H1 (cell line): ENCODE data around the gene ACMSD. TPM values are rescaled to one million over a fixed set of nuclear protein-coding genes. Genes with fewer than 3 reads are reported as not detected.

ENCODE experiments used
- CTCF ChIA-PET: fragments of 300-600 bp; sonication (Branson Sonifier 250); formaldehyde crosslinking; loops from one replicate; lab custom pipeline; 2021; ENCODE audit not compliant: partially characterized antibody; lab: Charles Lee
- POLR2A ChIA-PET: fragments of 300-600 bp; sonication (Branson Sonifier 250); formaldehyde crosslinking; loops from one replicate; lab custom pipeline; 2021; ENCODE audit warnings: inconsistent platforms; ENCODE audit not compliant: partially characterized antibody; lab: Charles Lee
- DNase-seq, 2 experiments: peaks; one replicate each; pipeline versions ENCODE4 v3.0.0 to v3.0.0-alpha.2; 2010 to 2022; ENCODE audit warnings: low spot score in 2 of 2, low read depth in 1 of 2, mixed read lengths in 1 of 2
- FAIRE-seq: peaks from 2 replicates; lab custom pipeline; 2011; peaks lifted over from hg19 to GRCh38; lab: Jason Lieb, UNC
- H2AFZ ChIP-seq: 2 replicates; pipeline ENCODE4 v1.8.1; 2012; ENCODE audit warnings: low read length, inconsistent platforms
- H2AK5ac ChIP-seq: 2 replicates; pipeline ENCODE4 v1.6.1; 2013; ENCODE audit warnings: low read depth, low read length
- H2BK120ac ChIP-seq: replicated peaks from 2 replicates; pipeline ENCODE3; 2013; ENCODE audit warnings: low read depth, low read length, inconsistent platforms
- H2BK12ac ChIP-seq: 2 replicates; pipeline ENCODE4 v1.6.1; 2013; ENCODE audit warnings: low read depth, low read length
- H2BK15ac ChIP-seq: 2 replicates; pipeline ENCODE4 v1.6.1; 2013; ENCODE audit warnings: low read length
- H2BK20ac ChIP-seq: 2 replicates; pipeline ENCODE4 v1.6.1; 2013; ENCODE audit warnings: low read length
- H2BK5ac ChIP-seq: 2 replicates; pipeline ENCODE4 v1.6.1; 2013; ENCODE audit warnings: low read depth, low read length
- H3K14ac ChIP-seq: 2 replicates; pipeline ENCODE4 v1.6.1; 2013; ENCODE audit warnings: inconsistent platforms; ENCODE audit not compliant: insufficient read length
- H3K18ac ChIP-seq: 2 replicates; pipeline ENCODE4 v1.6.1; 2013; ENCODE audit warnings: low read length; ENCODE audit errors: extremely low read depth
- H3K23ac ChIP-seq: 2 replicates; pipeline ENCODE4 v1.6.1; 2013; ENCODE audit warnings: inconsistent platforms; ENCODE audit not compliant: insufficient read length
- H3K23me2 ChIP-seq: 2 replicates; pipeline ENCODE4 v1.6.1; 2013; ENCODE audit warnings: low read depth, low read length
- H3K27ac ChIP-seq: 2 replicates; pipeline ENCODE4 v1.6.1; 2011; ENCODE audit warnings: low read depth, low read length, inconsistent platforms
- H3K27me3 ChIP-seq, 4 experiments: replicated peaks in 1 of 4; 1 replicate in 1 of 4; 2 replicates in 3 of 4; pipeline versions ENCODE4 v1.6.1 to v1.8.1; 2011 to 2013; ENCODE audit warnings: low read length in 3 of 4, mild to moderate bottlenecking in 3 of 4, inconsistent platforms in 2 of 4, mixed read lengths in 2 of 4, moderate library complexity in 1 of 4; ENCODE audit not compliant: control insufficient read depth in 3 of 4, insufficient read depth in 3 of 4; ENCODE audit errors: extremely low read depth in 1 of 4
- H3K36me3 ChIP-seq, 4 experiments: 2 replicates each; pipeline versions ENCODE4 v1.6.1 to v1.8.1; 2011 to 2013; ENCODE audit warnings: mild to moderate bottlenecking in 4 of 4, low read length in 3 of 4, moderate library complexity in 2 of 4, control low read depth in 1 of 4, inconsistent platforms in 1 of 4; ENCODE audit not compliant: insufficient read depth in 4 of 4, control insufficient read depth in 2 of 4
- H3K4ac ChIP-seq: replicated peaks from 2 replicates; pipeline ENCODE3; 2013; ENCODE audit warnings: low read length, low read depth, mixed read lengths, inconsistent platforms; ENCODE audit not compliant: insufficient read length
- H3K4me1 ChIP-seq, 4 experiments: replicated peaks in 1 of 4; 1 replicate in 1 of 4; 2 replicates in 3 of 4; pipeline versions ENCODE4 v1.6.1 to v1.8.1; 2011 to 2013; ENCODE audit warnings: low read length in 3 of 4, inconsistent platforms in 2 of 4, mixed read lengths in 1 of 4; ENCODE audit not compliant: insufficient read depth in 4 of 4, control insufficient read depth in 3 of 4
- H3K4me2 ChIP-seq, 2 experiments: 2 replicates each; pipeline versions ENCODE4 v1.6.1 to v1.8.1; 2011 to 2013; ENCODE audit warnings: low read depth in 2 of 2, low read length in 2 of 2, control low read depth in 1 of 2, inconsistent platforms in 1 of 2, mild to moderate bottlenecking in 1 of 2; ENCODE audit not compliant: insufficient read depth in 1 of 2
- H3K4me3 ChIP-seq, 4 experiments: fragments of 200-600, 300-600 bp in 1 of 4; sonication (generic), shearing (Covaris generic), sonication (Bioruptor Twin) in 1 of 4; 2 replicates each; pipeline versions ENCODE4 v1.5.1 to v1.8.1; 2011 to 2016; ENCODE audit warnings: low read length in 4 of 4, low read depth in 3 of 4, control low read depth in 2 of 4, inconsistent platforms in 2 of 4, mild to moderate bottlenecking in 2 of 4, mixed read lengths in 1 of 4, moderate library complexity in 1 of 4; ENCODE audit not compliant: insufficient read depth in 2 of 4; ENCODE audit errors: extremely low read depth in 1 of 4
- H3K56ac ChIP-seq: replicated peaks from 2 replicates; pipeline ENCODE3; 2013; ENCODE audit warnings: low read depth, mild to moderate bottlenecking, mixed read lengths, low read length, inconsistent platforms; ENCODE audit not compliant: insufficient read length
- H3K79me1 ChIP-seq: 2 replicates; pipeline ENCODE4 v1.6.1; 2013; ENCODE audit warnings: low read depth, low read length, control low read depth
- H3K79me2 ChIP-seq, 2 experiments: 2 replicates each; pipeline versions ENCODE4 v1.6.1 to v1.8.1; 2012 to 2013; ENCODE audit warnings: low read length in 2 of 2, mild to moderate bottlenecking in 2 of 2, inconsistent platforms in 1 of 2; ENCODE audit not compliant: insufficient read depth in 2 of 2, control insufficient read depth in 1 of 2
- H3K9ac ChIP-seq, 4 experiments: replicated peaks in 1 of 4; 1 replicate in 1 of 4; 2 replicates in 3 of 4; pipeline versions ENCODE4 v1.6.1 to v1.8.1; 2011 to 2013; ENCODE audit warnings: low read depth in 3 of 4, low read length in 3 of 4, control low read depth in 2 of 4, mild to moderate bottlenecking in 2 of 4, moderate library complexity in 2 of 4, inconsistent platforms in 1 of 4; ENCODE audit errors: extremely low read depth in 1 of 4
- H3K9me3 ChIP-seq, 2 experiments: 2 replicates each; pipeline versions ENCODE4 v1.6.1 to v1.8.1; 2012 to 2013; ENCODE audit warnings: mild to moderate bottlenecking in 2 of 2, moderate library complexity in 2 of 2, control low read depth in 1 of 2, inconsistent platforms in 1 of 2, low read depth in 1 of 2, low read length in 1 of 2, mixed read lengths in 1 of 2; ENCODE audit not compliant: insufficient read depth in 2 of 2
- H4K20me1 ChIP-seq, 2 experiments: replicated peaks in 1 of 2; 2 replicates each; pipeline versions ENCODE3 to v1.8.1; 2011 to 2013; ENCODE audit warnings: inconsistent platforms in 2 of 2, low read length in 2 of 2, mild to moderate bottlenecking in 1 of 2; ENCODE audit not compliant: insufficient read depth in 2 of 2, control insufficient read depth in 1 of 2
- H4K5ac ChIP-seq: 2 replicates; pipeline ENCODE4 v1.6.1; 2013; ENCODE audit warnings: low read length, low read depth, mixed read lengths, inconsistent platforms; ENCODE audit not compliant: insufficient read length
- H4K8ac ChIP-seq: 2 replicates; pipeline ENCODE4 v1.8.0; 2013; ENCODE audit warnings: mild to moderate bottlenecking, moderate library complexity, low read length, inconsistent platforms; ENCODE audit not compliant: insufficient read depth; ENCODE audit errors: extremely low read depth
- H4K91ac ChIP-seq: replicated peaks from 2 replicates; pipeline ENCODE3; 2013; ENCODE audit warnings: low read length, mixed read lengths, inconsistent platforms; ENCODE audit not compliant: insufficient read length
- JUND ChIP-seq: IDR thresholded peaks from 2 replicates; pipeline ENCODE4 v1.6.1; 2011; ENCODE audit warnings: mild to moderate bottlenecking, improper control_type of control experiment, low read length
- RBBP5 ChIP-seq: IDR thresholded peaks from 2 replicates; pipeline ENCODE4 v1.7.1; 2012; ENCODE audit warnings: low read depth, mild to moderate bottlenecking, inconsistent platforms, low read length, moderate library complexity, borderline replicate concordance
- SIN3A ChIP-seq, 2 experiments: IDR thresholded peaks in 1 of 2; conservative IDR thresholded peaks in 1 of 2; 2 replicates each; pipeline ENCODE4 v1.6.1; 2011 to 2012; ENCODE audit warnings: low read length in 2 of 2, improper control_type of control experiment in 1 of 2, low read depth in 1 of 2, mild to moderate bottlenecking in 1 of 2
- SIRT6 ChIP-seq: IDR thresholded peaks from one replicate; pipeline ENCODE4 v1.7.1; 2012; ENCODE audit warnings: low read length, inconsistent platforms
- TBP ChIP-seq: IDR thresholded peaks from 2 replicates; pipeline ENCODE4 v1.6.1; 2011; ENCODE audit warnings: low read depth, low read length, improper control_type of control experiment
- polyA plus RNA-seq, 7 experiments: library from polyadenylated mRNA; depleted of rRNA in 3 of 7; stranded (reverse) in 5 of 7; unstranded in 2 of 7; fragments of >200 nt in 5 of 7; fragments of 200-250 nt in 2 of 7; gene quantifications; 1 replicate in 5 of 7; 2 replicates in 1 of 7; 4 replicates in 1 of 7; pipeline versions ENCODE4 v1.2.1 to v1.2.3, GENCODE V29; 2011 to 2013; ENCODE audit warnings: missing spikeins in 2 of 7, mixed read lengths in 2 of 7
- total RNA-seq: library from RNA; stranded (reverse); fragmentation: NEBNext Ultra II Directional; extraction: Animal tissue kit (Norgen Biotek cat#: 25700); gene quantifications from 2 replicates; pipeline ENCODE4 v1.2.1, GENCODE V29; 2021
- TF ChIP-seq, protein P1 (sequence below), 3 experiments: IDR thresholded peaks; 1 replicate in 2 of 3; 2 replicates in 1 of 3; pipeline versions ENCODE4 v1.5.1 to v1.6.1; 2011; ENCODE audit warnings: low read length in 3 of 3, mild to moderate bottlenecking in 3 of 3, inconsistent platforms in 2 of 3, low read depth in 1 of 3, moderate library complexity in 1 of 3; ENCODE audit not compliant: insufficient read depth in 1 of 3; ENCODE audit errors: control extremely low read depth in 1 of 3

Gene ACMSD
- total and polyA plus RNA-seq, 2 of the 8 experiments (the other 6 are each of a cell fraction or from before 2014, with no cell fraction given): not detected

DNA sequence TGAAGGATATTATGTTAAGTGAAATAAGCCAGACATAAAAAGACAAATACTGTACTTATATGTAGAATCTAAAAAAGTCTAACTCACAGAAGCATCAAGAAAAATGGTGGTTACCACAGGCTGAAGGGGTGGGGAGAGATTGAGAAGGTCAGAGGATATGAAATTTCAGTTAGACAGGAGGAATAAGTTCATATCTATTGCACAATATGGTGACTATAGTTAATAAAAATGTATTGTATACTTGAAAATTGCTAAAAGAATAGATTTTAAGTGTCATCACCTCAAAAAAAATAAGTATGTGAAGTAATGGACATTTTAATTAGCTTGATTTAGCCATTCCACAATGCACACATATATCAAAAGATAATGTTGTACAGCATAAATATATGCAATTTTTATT is 19.8 kb downstream of the ACMSD start:
- CTCF ChIA-PET: interaction anchor here (0.6 to 1.6 kb wide), 2 partner anchors 68 to 343 kb away, joined by 3 read pairs; no protein-coding TSS in a partner anchor

More for the DNA sequence above, 19.8 kb downstream of the ACMSD start:
- POLR2A ChIA-PET: no interaction called here
- H4K5ac ChIP-seq: no peak overlapping the region
- no peak overlapping the region for H3K4ac ChIP-seq
- no peak overlapping the region for H3K27ac ChIP-seq
- H2BK12ac ChIP-seq: no peak overlapping the region
- no peak for TF ChIP-seq RBBP5
- no peak for TF ChIP-seq SIRT6
- TF ChIP-seq SIN3A (conservative IDR thresholded peaks at IDR 0.05 in 1 of 2, IDR thresholded peaks at IDR 0.05 in 1 of 2; ENCODE audit: low read depth in 1 of 2, low read length in 2 of 2): no peak
- TF ChIP-seq TBP: no peak
- TF ChIP-seq JUND: no peak
- TF ChIP-seq, protein P1, sequence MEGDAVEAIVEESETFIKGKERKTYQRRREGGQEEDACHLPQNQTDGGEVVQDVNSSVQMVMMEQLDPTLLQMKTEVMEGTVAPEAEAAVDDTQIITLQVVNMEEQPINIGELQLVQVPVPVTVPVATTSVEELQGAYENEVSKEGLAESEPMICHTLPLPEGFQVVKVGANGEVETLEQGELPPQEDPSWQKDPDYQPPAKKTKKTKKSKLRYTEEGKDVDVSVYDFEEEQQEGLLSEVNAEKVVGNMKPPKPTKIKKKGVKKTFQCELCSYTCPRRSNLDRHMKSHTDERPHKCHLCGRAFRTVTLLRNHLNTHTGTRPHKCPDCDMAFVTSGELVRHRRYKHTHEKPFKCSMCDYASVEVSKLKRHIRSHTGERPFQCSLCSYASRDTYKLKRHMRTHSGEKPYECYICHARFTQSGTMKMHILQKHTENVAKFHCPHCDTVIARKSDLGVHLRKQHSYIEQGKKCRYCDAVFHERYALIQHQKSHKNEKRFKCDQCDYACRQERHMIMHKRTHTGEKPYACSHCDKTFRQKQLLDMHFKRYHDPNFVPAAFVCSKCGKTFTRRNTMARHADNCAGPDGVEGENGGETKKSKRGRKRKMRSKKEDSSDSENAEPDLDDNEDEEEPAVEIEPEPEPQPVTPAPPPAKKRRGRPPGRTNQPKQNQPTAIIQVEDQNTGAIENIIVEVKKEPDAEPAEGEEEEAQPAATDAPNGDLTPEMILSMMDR (IDR thresholded peaks at IDR 0.05; ENCODE audit: control extremely low read depth in 1 of 3, insufficient read depth in 1 of 3, low read depth in 1 of 3, low read length in 3 of 3): no peak
- TF ChIP-seq, all 59 proteins: peak for 0
- no peak overlapping the region for H3K23ac ChIP-seq
- no peak overlapping the region for H4K91ac ChIP-seq
- no peak overlapping the region for H2BK5ac ChIP-seq
- H2BK15ac ChIP-seq: no peak overlapping the region
- H3K79me2 ChIP-seq: no peaks in the 10 kb centered on the region
- no peak overlapping the region for H2AK5ac ChIP-seq
- no peaks in the 10 kb centered on the region for H3K23me2 ChIP-seq
- DNase-seq (no peak), FAIRE-seq (no peak)
- no peak overlapping the region for H3K9ac ChIP-seq
- H3K56ac ChIP-seq: no peak overlapping the region
- no peaks in the 10 kb centered on the region for H3K36me3 ChIP-seq
- H2BK120ac ChIP-seq: no peak overlapping the region
- no peaks in the 10 kb centered on the region for H3K79me1 ChIP-seq
- H2AFZ ChIP-seq: no peak overlapping the region
- H3K4me1 ChIP-seq: no peaks in the 10 kb centered on the region
- no peak overlapping the region for H3K4me2 ChIP-seq
- H3K4me3 ChIP-seq: no peak overlapping the region
- no peak overlapping the region for H3K14ac ChIP-seq
- no peaks in the 10 kb centered on the region for H3K27me3 ChIP-seq
- no peak overlapping the region for H4K8ac ChIP-seq
- H3K18ac ChIP-seq: no peak overlapping the region
- no peak overlapping the region for H2BK20ac ChIP-seq
- H3K9me3 ChIP-seq: no peaks in the 10 kb centered on the region
- H4K20me1 ChIP-seq: no peaks in the 10 kb centered on the region
